HG03520 (cell line): ENCODE measurements around the gene SPRY2.
"Not testable (repeated sequence)": the region's sequence is repeated elsewhere in the genome, so short reads cannot be mapped to it uniquely, and the experiment has no call there.

Experiments used
- ATAC-seq: cut with Tn5 transposase; IDR thresholded peaks from one replicate; pipeline ENCODE4 v1.9.1; 2021; ENCODE audit warnings: mild to moderate bottlenecking, moderate library complexity; ENCODE audit not compliant: unreplicated experiment

SPRY2 gene

GRCh38 chr13:80355496-80356094, 14.7 kb upstream of the SPRY2 start:
- not testable (repeated sequence) for ATAC-seq

- no peak for ATAC-seq
Observed at GRCh38 chr13:80348750-80349149, 7.8 kb upstream of the SPRY2 start.

- ATAC-seq: no peak
Observed at GRCh38 chr13:80348314-80348713, 7.4 kb upstream of the SPRY2 start.

GRCh38 chr13:80345771-80346510, 5.0 kb upstream of the SPRY2 start:
- ATAC-seq: no peak

GRCh38 chr13:80344032-80344431, 3.1 kb upstream of the SPRY2 start:
- ATAC-seq: not testable (repeated sequence)

- peak; percentile 73 for ATAC-seq
Observed at GRCh38 chr13:80342471-80343371, 1.8 kb upstream of the SPRY2 start.

GRCh38 chr13:80341756-80342370, 937 bp upstream of the SPRY2 start:
- ATAC-seq: no peak

GRCh38 chr13:80340651-80341100, 250 bp downstream of the SPRY2 start:
- ATAC-seq: no peak

GRCh38 chr13:80339912-80340650, 845 bp downstream of the SPRY2 start:
- no peak for ATAC-seq

- no peak for ATAC-seq
Observed at GRCh38 chr13:80339563-80339911, 1.4 kb downstream of the SPRY2 start.

GRCh38 chr13:80338781-80339562, 2.0 kb downstream of the SPRY2 start:
- ATAC-seq: no peak

- ATAC-seq: no peak
Observed at GRCh38 chr13:80337288-80338081, 3.4 kb downstream of the SPRY2 start.

- no peak for ATAC-seq
Observed at GRCh38 chr13:80336776-80337287, 4.1 kb downstream of the SPRY2 start.

- ATAC-seq: no peak
Observed at GRCh38 chr13:80336370-80336769, 4.6 kb downstream of the SPRY2 start.

GRCh38 chr13:80334597-80335260, 6.2 kb downstream of the SPRY2 start:
- no peak for ATAC-seq

GRCh38 chr13:80331984-80332383, 8.9 kb downstream of the SPRY2 start:
- no peak for ATAC-seq

- no peak for ATAC-seq
Observed at GRCh38 chr13:80329250-80329649, 11.7 kb downstream of the SPRY2 start.

- ATAC-seq: no peak
Observed at GRCh38 chr13:80319004-80319403, 21.9 kb downstream of the SPRY2 start.
